K562 (cell line): ENCODE measurements around the gene TMOD3. TPM values are rescaled to one million over a fixed set of nuclear protein-coding genes. Genes with fewer than 3 reads are reported as not detected.

Experiments
- ATAC-seq: fragments of 200-7000 bp; cut with Tn5 transposase; 3 replicates; pipeline ENCODE4 v1.9.1; 2020; ENCODE audit warnings: moderate library complexity
- BruUV-seq: library from RNA; stranded (reverse); fragments of 400-500 nt; replicated peaks from 2 replicates; lab custom pipeline; 2021; lab: Mats Ljungman, UMichigan
- CTCF ChIA-PET: fragments of 300-600 bp; formaldehyde crosslinking; extraction: SDS; loops from one replicate; lab custom pipeline; 2021; ENCODE audit warnings: low intra/inter-chr PET ratio; lab: Yijun Ruan, JAX
- POLR2A ChIA-PET: fragments of 300-600, 350-650 bp; sonication (Branson Sonifier 250); formaldehyde crosslinking; extraction: SDS; loops from one replicate; lab custom pipeline; 2021; ENCODE audit warnings: antibody characterized with exemption, inconsistent platforms; lab: Yijun Ruan, JAX
- DNase-seq, 4 experiments: peaks; one replicate each; pipeline versions ENCODE4 v3.0.0 to v3.0.0-alpha.2; 2011 to 2018; ENCODE audit warnings: low spot score in 3 of 4, mixed read lengths in 3 of 4; ENCODE audit errors: extremely low read depth in 1 of 4
- FAIRE-seq: peaks from 2 replicates; lab custom pipeline; 2011; peaks lifted over from hg19 to GRCh38; lab: Jason Lieb, UNC
- H2AFZ ChIP-seq: 2 replicates; pipeline ENCODE4 v1.6.0; 2011; ENCODE audit warnings: low read depth, low read length, control low read depth, inconsistent platforms
- H3K27ac ChIP-seq: fragments of 200-600 bp; 3 replicates; pipeline ENCODE4 v1.8.0; 2011; ENCODE audit warnings: low read depth, mild to moderate bottlenecking, control low read depth, inconsistent platforms, low read length, moderate library complexity, mixed read lengths; ENCODE audit errors: extremely low read depth
- H3K27me3 ChIP-seq, 2 experiments: fragments of 300-600 bp in 1 of 2; 2 replicates in 1 of 2; 3 replicates in 1 of 2; pipeline versions ENCODE4 v1.6.0 to v1.8.0; 2011; ENCODE audit warnings: inconsistent platforms in 2 of 2, low read length in 2 of 2, mild to moderate bottlenecking in 1 of 2, mixed read lengths in 1 of 2, moderate library complexity in 1 of 2; ENCODE audit not compliant: control insufficient read depth in 2 of 2, insufficient read depth in 2 of 2
- H3K36me3 ChIP-seq: fragments of 300-600 bp; 3 replicates; pipeline ENCODE4 v1.8.0; 2011; ENCODE audit warnings: mild to moderate bottlenecking, low read length, inconsistent platforms; ENCODE audit not compliant: control insufficient read depth, insufficient read depth
- H3K4me1 ChIP-seq, 2 experiments: fragments of 200-600 bp in 1 of 2; replicated peaks in 1 of 2; 2 replicates in 1 of 2; 3 replicates in 1 of 2; pipeline versions ENCODE4 v1.5.1 to v1.8.0; 2011; ENCODE audit warnings: inconsistent platforms in 2 of 2, low read length in 2 of 2, mild to moderate bottlenecking in 1 of 2, mixed read lengths in 1 of 2, moderate library complexity in 1 of 2; ENCODE audit not compliant: control insufficient read depth in 2 of 2, insufficient read depth in 2 of 2
- H3K4me2 ChIP-seq: 2 replicates; pipeline ENCODE4 v1.6.1; 2011; ENCODE audit warnings: low read length, control low read depth, inconsistent platforms, mixed read lengths; ENCODE audit not compliant: insufficient read depth
- H3K4me3 ChIP-seq: fragments of 200-600 bp; sonication (generic), shearing (Covaris generic); 2 replicates; pipeline ENCODE4 v1.5.1; 2016; ENCODE audit warnings: control low read depth, inconsistent platforms
- H3K79me2 ChIP-seq: fragments of 200-600 bp; 3 replicates; pipeline ENCODE4 v1.8.0; 2011; ENCODE audit warnings: low read length, inconsistent platforms; ENCODE audit not compliant: control insufficient read depth, insufficient read depth
- H3K9ac ChIP-seq, 2 experiments: 2 replicates each; pipeline versions ENCODE4 v1.6.0 to v1.6.1; 2011; ENCODE audit warnings: low read depth in 2 of 2, low read length in 2 of 2, control low read depth in 1 of 2, inconsistent platforms in 1 of 2, mild to moderate bottlenecking in 1 of 2, mixed read lengths in 1 of 2; ENCODE audit not compliant: insufficient read depth in 1 of 2
- H3K9me1 ChIP-seq: one replicate; pipeline ENCODE4 v1.6.0; 2011; ENCODE audit warnings: inconsistent platforms, mild to moderate bottlenecking, low read length, moderate library complexity; ENCODE audit not compliant: control insufficient read depth, insufficient read depth
- H3K9me3 ChIP-seq: replicated peaks from 2 replicates; pipeline ENCODE4 v1.5.1; 2011; ENCODE audit warnings: low read depth, low read length, inconsistent platforms; ENCODE audit not compliant: control insufficient read depth, insufficient read depth
- H4K20me1 ChIP-seq: replicated peaks from 2 replicates; pipeline ENCODE4 v1.6.1; 2011; ENCODE audit warnings: low read length, inconsistent platforms, mixed read lengths; ENCODE audit not compliant: control insufficient read depth, insufficient read depth
- HMBOX1 ChIP-seq: sonication (generic); IDR thresholded peaks from 2 replicates; pipeline ENCODE4 v1.6.1; 2016
- HMGXB4 ChIP-seq: sonication (generic); formaldehyde crosslinking; IDR thresholded peaks from 2 replicates; pipeline ENCODE4 v1.8.1; 2023; ENCODE audit warnings: mild to moderate bottlenecking, missing genetic modification reagents
- HOXB6 ChIP-seq: fragments of 250-450 bp; sonication (Bioruptor Pico); IDR thresholded peaks from 2 replicates; pipeline ENCODE4 v1.5.1; 2022; ENCODE audit warnings: mild to moderate bottlenecking, borderline replicate concordance
- ZC3H4 ChIP-seq: sonication (generic); formaldehyde crosslinking; IDR thresholded peaks from 2 replicates; pipeline ENCODE4 v1.9.0; 2021; ENCODE audit warnings: missing genetic modification reagents, borderline replicate concordance
- ZNF197 ChIP-seq: fragments of 200-800 bp; sonication (Bioruptor generic); IDR thresholded peaks from 2 replicates; pipeline ENCODE4 v1.6.1; 2016; ENCODE audit warnings: low read depth, missing genetic modification characterization, missing compliant biosample characterization
- WGBS: fragments of 100-300 bp; shearing (Covaris generic); methylation state at CpG from one replicate; pipeline ENCODE4 v1.1.6; 2016; ENCODE audit warnings: low coverage, mixed read lengths; ENCODE audit not compliant: insufficient coverage; ENCODE audit errors: missing lambda C conversion rate; 5-methylcytosine and 5-hydroxymethylcytosine counted together
- in situ Hi-C: fragments of 300-500 bp; cut with MboI; formaldehyde crosslinking; loops from 4 replicates; pipeline ENCODE4 v1.15.0; 2018; ENCODE audit warnings: inconsistent platforms, mixed read lengths
- intact Hi-C: fragments of 100-400 bp; cut with micrococcal nuclease; formaldehyde crosslinking; loops from 2 replicates; pipeline ENCODE4 v1.14.2; 2022
- polyA plus RNA-seq, 8 experiments: library from polyadenylated mRNA; depleted of rRNA in 4 of 8; stranded (reverse) in 5 of 8; unstranded in 3 of 8; fragments of >200 nt; fragmentation: Nextera tagmentation in 2 of 8; fragmentation: Illumina TruSeq in 1 of 8; extraction: Ambion mirVana in 2 of 8; extraction: Trizol in 1 of 8; gene quantifications; 2 replicates each; pipeline versions ENCODE4 v1.2.1 to v1.2.3, GENCODE V29; 2011 to 2014; ENCODE audit warnings: inconsistent platforms in 1 of 8, missing spikeins in 1 of 8
- total RNA-seq, 7 experiments: library from RNA; depleted of rRNA in 6 of 7; stranded (reverse); fragments of >200 nt in 6 of 7; fragmentation: Illumina TruSeq in 2 of 7; extraction: Trizol in 2 of 7; gene quantifications; 2 replicates each; pipeline versions ENCODE4 v1.2.1 to v1.2.3, GENCODE V29; 2011 to 2021; ENCODE audit warnings: low replicate concordance in 1 of 7

The TMOD3 gene
- total and polyA plus RNA-seq, 9 of the 15 experiments (the other 6 are each of a cell fraction or from before 2014, with no cell fraction given): 6.8 to 45.0 (median 30.9) TPM

DNA sequence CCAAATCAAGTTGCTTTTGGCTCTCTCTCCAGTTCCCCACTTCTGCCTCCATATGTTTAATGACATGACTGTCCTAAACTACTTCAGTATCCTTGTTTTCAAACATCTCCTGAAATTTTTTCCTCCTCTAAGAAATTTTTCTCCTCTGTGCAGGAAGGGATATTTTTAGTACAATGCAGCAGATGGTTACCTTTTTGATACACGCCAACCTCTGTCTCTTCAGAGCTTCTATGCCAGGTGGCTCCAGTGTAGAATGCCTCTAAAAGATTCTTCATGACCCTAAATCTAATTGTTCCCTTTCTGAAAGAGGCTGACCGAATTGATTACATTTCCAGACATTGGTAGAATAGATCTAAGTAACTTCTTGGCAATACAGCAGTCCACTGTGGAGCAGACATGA is 33.7 kb downstream of the TMOD3 start (continued):
- TF ChIP-seq ZNF197 (no peak), ZC3H4 (CRISPR knock-in tag) (no peak), HMGXB4 (CRISPR knock-in tag) (no peak)

- no peak for DNase-seq
- H3K27ac ChIP-seq: no peak overlapping the region
- no peak overlapping the region for H2AFZ ChIP-seq
- WGBS: 90% methylated on average over 4 of the region's 4 CpGs
- in situ Hi-C loops (no loop called here), intact Hi-C loops (no loop called here)
- no peak for TF ChIP-seq HOXB6 (CRISPR knock-in tag)
- TF ChIP-seq HMBOX1: peak; percentile 81
- H3K79me2 ChIP-seq: peaks cover 13% of the 10 kb centered on the region
- no peaks in the 10 kb centered on the region for H3K27me3 ChIP-seq
- H3K4me1 ChIP-seq: no peaks in the 10 kb centered on the region; a peak in 2 of 5 replicates
- CTCF ChIA-PET: interaction anchor here (0.6 kb wide), 1 partner anchor 908 kb away, joined by 3 read pairs; no protein-coding TSS in a partner anchor
- no peak for FAIRE-seq
- H3K9ac ChIP-seq: peak overlapping the region in 1 of 2 experiments; percentile 60; a peak in 1 of 4 replicates
- POLR2A ChIA-PET: interaction anchor here (0.6 to 1.2 kb wide), 3 partner anchors 12 to 24 kb away, joined by 3 to 4 read pairs (median 4); no protein-coding TSS in a partner anchor
- no TSS peak for BruUV-seq
- H3K4me2 ChIP-seq: no peak overlapping the region
- H3K36me3 ChIP-seq: peaks cover 50% of the 10 kb centered on the region
- H3K9me3 ChIP-seq: no peaks in the 10 kb centered on the region
- H3K4me3 ChIP-seq: no peak overlapping the region
- ATAC-seq: no peak
- H4K20me1 ChIP-seq: no peaks in the 10 kb centered on the region
- no peaks in the 10 kb centered on the region for H3K9me1 ChIP-seq
Measured at GRCh38 chr15:51864408-51865056, 35.1 kb downstream of the TMOD3 start.
